Osteoblast (primary cell): Measurements from ENCODE around the gene WDR7. TPM values are rescaled to one million over a fixed set of nuclear protein-coding genes. Genes with fewer than 3 reads are reported as not detected.
"Not testable (repeated sequence)": the region's sequence is repeated elsewhere in the genome, so short reads cannot be mapped to it uniquely, and the experiment has no call there.

ENCODE experiments used
- DNase-seq: peaks from one replicate; pipeline ENCODE4 v3.0.0; 2011; ENCODE audit warnings: low spot score, mixed read lengths; ENCODE audit not compliant: insufficient read length; ENCODE audit errors: missing footprints
- H2AFZ ChIP-seq: 2 replicates; pipeline ENCODE4 v1.6.0; 2011; ENCODE audit warnings: mild to moderate bottlenecking, low read length
- H3K27ac ChIP-seq: 2 replicates; pipeline ENCODE4 v1.5.1; 2011; ENCODE audit warnings: mild to moderate bottlenecking, low read depth, low read length, moderate library complexity
- H3K27me3 ChIP-seq: 2 replicates; pipeline ENCODE4 v1.6.0; 2012; ENCODE audit warnings: mild to moderate bottlenecking, control low read depth, inconsistent platforms, low read length, moderate library complexity; ENCODE audit not compliant: insufficient read depth
- H3K36me3 ChIP-seq: 2 replicates; pipeline ENCODE4 v1.5.1; 2011; ENCODE audit warnings: mild to moderate bottlenecking, low read length, control low read depth, moderate library complexity; ENCODE audit not compliant: insufficient read depth
- H3K4me1 ChIP-seq: 2 replicates; pipeline ENCODE4 v1.5.1; 2011; ENCODE audit warnings: mild to moderate bottlenecking, low read length, control low read depth, moderate library complexity; ENCODE audit not compliant: insufficient read depth
- H3K4me2 ChIP-seq: 2 replicates; pipeline ENCODE4 v1.6.0; 2011; ENCODE audit warnings: mild to moderate bottlenecking, low read length; ENCODE audit not compliant: insufficient read depth
- H3K4me3 ChIP-seq: fragments of 200-600 bp; sonication (generic); 3 replicates; pipeline ENCODE4 v1.5.1; 2012; ENCODE audit warnings: mild to moderate bottlenecking, low read length, inconsistent platforms; ENCODE audit not compliant: insufficient read depth
- H3K79me2 ChIP-seq: 2 replicates; pipeline ENCODE4 v1.6.0; 2012; ENCODE audit warnings: mild to moderate bottlenecking, low read length, control low read depth, inconsistent platforms; ENCODE audit not compliant: insufficient read depth
- H3K9me3 ChIP-seq: 2 replicates; pipeline ENCODE4 v1.5.1; 2011; ENCODE audit warnings: low read depth, low read length, control low read depth
- H4K20me1 ChIP-seq: 2 replicates; pipeline ENCODE4 v1.6.0; 2012; ENCODE audit warnings: mild to moderate bottlenecking, low read length, control low read depth; ENCODE audit not compliant: insufficient read depth
- CTCF ChIP-seq: IDR thresholded peaks from 2 replicates; pipeline ENCODE4 v1.5.1; 2011; ENCODE audit warnings: mild to moderate bottlenecking, low read depth, low read length, moderate library complexity; ENCODE audit errors: extremely low read depth
- total RNA-seq: library from RNA; depleted of rRNA; stranded (reverse); fragments of >200 nt; gene quantifications from 2 replicates; pipeline ENCODE4 v1.2.3, GENCODE V29; 2012

Gene WDR7
- total RNA-seq, 1 donor = 23.2 TPM

- no peak for TF ChIP-seq CTCF
- no peak for DNase-seq
- H4K20me1 ChIP-seq = peaks cover 4% of the 10 kb centered on the region
- no peaks in the 10 kb centered on the region for H3K27me3 ChIP-seq
- H2AFZ ChIP-seq = peak overlapping the region; percentile 18
- peaks cover 14% of the 10 kb centered on the region for H3K4me1 ChIP-seq
- H3K27ac ChIP-seq = no peak overlapping the region
- no peaks in the 10 kb centered on the region for H3K9me3 ChIP-seq
- peaks cover 37% of the 10 kb centered on the region for H3K79me2 ChIP-seq
- H3K36me3 ChIP-seq = no peaks in the 10 kb centered on the region
- no peak overlapping the region for H3K4me3 ChIP-seq
- H3K4me2 ChIP-seq = no peak overlapping the region
Observed at GRCh38 chr18:56649996-56650395, 1.2 kb upstream of the WDR7 start.

- Histone ChIP-seq H4K20me1 (peaks cover 4% of the 10 kb centered on the region), H3K27ac (peak overlapping the region; percentile 74), H3K36me3 (no peaks in the 10 kb centered on the region), H3K9me3 (no peaks in the 10 kb centered on the region), H3K4me1 (peaks cover 14% of the 10 kb centered on the region), H2AFZ (peak overlapping the region; percentile 99), H3K4me2 (peak overlapping the region; percentile 92), H3K4me3 (peak overlapping the region; percentile 100), H3K79me2 (peaks cover 53% of the 10 kb centered on the region), H3K27me3 (no peaks in the 10 kb centered on the region)
- TF ChIP-seq CTCF = no peak
- no peak for DNase-seq
Observed at GRCh38 chr18:56651771-56652092, 573 bp downstream of the WDR7 start.

- DNase-seq = no peak
- Histone ChIP-seq H4K20me1 (peaks cover 4% of the 10 kb centered on the region), H3K36me3 (no peaks in the 10 kb centered on the region), H2AFZ (no peak overlapping the region), H3K79me2 (peaks cover 60% of the 10 kb centered on the region), H3K9me3 (no peaks in the 10 kb centered on the region), H3K4me1 (peaks cover 14% of the 10 kb centered on the region), H3K4me2 (no peak overlapping the region), H3K4me3 (no peak overlapping the region), H3K27me3 (no peaks in the 10 kb centered on the region), H3K27ac (no peak overlapping the region)
- no peak for TF ChIP-seq CTCF
Observed at GRCh38 chr18:56652802-56653201, 1.6 kb downstream of the WDR7 start.

- not testable (repeated sequence) for H3K4me3 ChIP-seq, H3K4me2 ChIP-seq, H3K27ac ChIP-seq, H3K9me3 ChIP-seq, H3K36me3 ChIP-seq, DNase-seq, H3K27me3 ChIP-seq, H2AFZ ChIP-seq, H4K20me1 ChIP-seq
- Histone ChIP-seq H3K79me2 (peaks cover 68% of the 10 kb centered on the region), H3K4me1 (peaks cover 14% of the 10 kb centered on the region)
Observed at GRCh38 chr18:56654280-56654679, 3.1 kb downstream of the WDR7 start.
